Head of caudate nucleus (tissue), 42 donors: Measurements from ENCODE around the gene FBXO30.
A peak's percentile ranks its signal among the peaks of the same experiment; 100 is the strongest.

ENCODE experiments used
- DNase-seq, 42 donors: peaks; one replicate each; pipeline versions ENCODE4 v3.0.0 to v3.0.0-alpha.2; 2020 to 2021; ENCODE audit warnings: mixed read lengths in 7 of 42
- intact Hi-C: fragments of 100-400 bp; cut with DNase I; formaldehyde crosslinking; loops from one replicate; pipeline ENCODE4 v1.15.0; 2022

Gene FBXO30, protein sequence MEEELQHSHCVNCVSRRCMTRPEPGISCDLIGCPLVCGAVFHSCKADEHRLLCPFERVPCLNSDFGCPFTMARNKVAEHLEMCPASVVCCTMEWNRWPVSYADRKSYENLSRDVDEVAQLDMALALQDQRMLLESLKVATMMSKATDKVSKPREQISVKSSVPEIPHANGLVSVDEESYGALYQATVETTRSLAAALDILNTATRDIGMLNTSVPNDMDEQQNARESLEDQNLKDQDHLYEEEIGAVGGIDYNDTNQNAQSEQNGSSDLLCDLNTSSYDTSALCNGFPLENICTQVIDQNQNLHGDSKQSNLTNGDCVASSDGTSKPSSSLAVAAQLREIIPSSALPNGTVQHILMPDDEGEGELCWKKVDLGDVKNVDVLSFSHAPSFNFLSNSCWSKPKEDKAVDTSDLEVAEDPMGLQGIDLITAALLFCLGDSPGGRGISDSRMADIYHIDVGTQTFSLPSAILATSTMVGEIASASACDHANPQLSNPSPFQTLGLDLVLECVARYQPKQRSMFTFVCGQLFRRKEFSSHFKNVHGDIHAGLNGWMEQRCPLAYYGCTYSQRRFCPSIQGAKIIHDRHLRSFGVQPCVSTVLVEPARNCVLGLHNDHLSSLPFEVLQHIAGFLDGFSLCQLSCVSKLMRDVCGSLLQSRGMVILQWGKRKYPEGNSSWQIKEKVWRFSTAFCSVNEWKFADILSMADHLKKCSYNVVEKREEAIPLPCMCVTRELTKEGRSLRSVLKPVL

GRCh38 chr6:145814501-145815308 is at the start of gene FBXO30:
Gene FBXO30 (minus strand): TSS chr6:145814795. CDS start chr6:145806405, 8,390 bp downstream.
- intact Hi-C loops, result loop anchor here (2.0 to 10.0 kb wide), 2 partner anchors 80 to 150 kb away; partner anchors contain the start of genes EPM2A and SHPRH

DNA sequence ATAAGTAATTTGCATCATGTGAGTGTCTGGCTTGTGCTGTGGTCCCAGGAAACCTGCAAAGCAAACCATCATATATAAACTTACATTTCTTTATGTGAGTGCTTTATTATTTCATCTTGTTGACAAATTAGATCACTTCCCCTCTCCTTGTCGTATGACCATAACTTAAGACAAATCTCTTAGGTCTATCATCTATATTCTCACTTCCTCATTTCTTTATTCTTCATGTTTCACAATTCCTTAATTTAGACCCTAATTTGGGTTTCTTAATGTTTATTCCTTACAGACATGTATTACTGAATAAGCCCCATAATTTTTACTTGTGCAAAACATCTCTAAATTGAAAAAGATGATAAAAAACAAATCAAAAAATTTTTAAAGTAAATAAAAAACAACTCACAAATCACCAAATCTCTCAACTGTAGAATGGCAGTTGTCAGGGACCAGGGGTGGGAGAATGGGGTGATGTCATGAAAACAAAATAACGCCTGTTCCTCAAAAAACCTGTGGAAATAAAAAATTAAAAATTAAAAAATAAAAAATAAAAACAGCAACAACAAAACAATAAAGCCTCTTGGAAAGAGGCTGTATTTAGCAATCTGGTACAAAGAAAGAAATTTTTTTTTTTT is 49.5 kb upstream of the FBXO30 start:
- intact Hi-C loops, result no loop called here
- DNase-seq, result no peak

More at GRCh38 chr6:145814501-145815308, at the start of gene FBXO30:
- DNase-seq, result peak; percentile 72 to 95 (median 90)

DNA sequence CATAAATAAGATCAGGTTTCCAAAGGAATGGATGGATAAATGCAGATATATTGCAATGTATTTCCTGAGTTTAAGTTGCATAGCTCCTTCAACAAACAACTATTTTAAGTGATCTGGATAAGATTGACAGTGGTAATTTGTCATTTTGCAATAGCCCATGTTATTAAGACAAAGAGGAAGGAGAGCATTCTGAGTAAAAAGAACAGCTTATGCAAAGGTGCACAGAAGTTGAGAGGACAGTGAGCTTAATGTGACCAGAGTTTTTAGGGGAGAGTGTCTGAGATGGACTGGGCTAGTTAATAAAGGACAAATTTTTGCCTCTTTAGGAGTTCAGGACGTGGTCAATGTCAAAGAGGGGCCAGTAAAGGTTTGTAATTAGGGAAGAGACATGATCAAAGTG is 48.8 kb upstream of the FBXO30 start:
- intact Hi-C loops, result no loop called here
- DNase-seq, result no peak

GRCh38 chr6:145860562-145860961 is 46.0 kb upstream of the FBXO30 start:
- intact Hi-C loops, result no loop called here
- DNase-seq, result no peak

GRCh38 chr6:145850671-145851070 is 36.1 kb upstream of the FBXO30 start:
- no peak for DNase-seq
- intact Hi-C loops, result no loop called here

DNA sequence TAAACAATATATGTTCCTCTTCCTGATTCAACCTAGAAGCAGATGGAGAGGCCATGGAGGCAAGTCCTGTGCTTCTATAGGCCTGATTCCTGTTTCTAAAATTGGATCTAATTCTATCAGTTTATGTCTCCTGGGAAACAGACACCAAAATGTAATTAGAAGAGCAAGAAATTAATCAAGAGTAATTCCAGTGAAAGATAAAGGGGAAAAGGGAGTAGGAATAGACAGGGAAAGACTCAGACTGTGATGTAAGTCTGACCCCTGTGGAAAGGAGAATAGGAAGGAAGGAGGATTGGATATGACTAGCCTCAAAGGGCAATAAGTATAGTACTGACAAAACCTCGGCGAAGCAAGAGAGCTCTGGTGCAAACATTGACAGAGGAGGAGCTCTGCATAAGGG is 33.9 kb upstream of the FBXO30 start:
- no peak for DNase-seq
- intact Hi-C loops, result no loop called here

GRCh38 chr6:145845557-145845956 is 31.0 kb upstream of the FBXO30 start:
- intact Hi-C loops, result no loop called here
- no peak for DNase-seq

DNA sequence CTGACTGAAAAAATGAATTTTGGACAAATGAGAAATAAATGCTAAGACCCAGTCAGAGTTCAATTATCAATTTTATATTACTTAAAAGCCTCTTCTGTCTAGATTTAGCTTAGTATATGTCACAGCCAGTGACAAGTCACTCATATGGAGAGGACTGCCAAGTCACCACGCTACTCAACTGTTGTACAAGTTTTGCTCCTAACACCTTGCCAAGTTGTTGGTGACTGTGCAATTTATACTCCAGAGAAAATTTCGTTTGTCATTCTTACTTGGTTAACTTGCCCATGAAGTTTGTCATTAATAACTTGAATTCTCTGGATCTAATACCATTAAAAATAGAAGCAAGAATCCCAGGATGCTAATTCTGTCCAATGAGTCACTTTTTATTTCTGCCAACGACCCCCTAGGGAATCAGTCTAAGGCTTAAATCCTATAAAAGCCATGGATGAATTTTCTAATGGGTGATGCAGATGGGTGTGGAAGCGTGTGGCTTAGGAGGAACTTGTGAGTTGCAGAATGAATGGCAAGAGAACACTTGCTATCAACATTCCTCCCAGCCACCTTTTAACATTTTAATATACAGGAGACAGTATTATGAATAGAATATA is 30.4 kb upstream of the FBXO30 start:
- DNase-seq, result no peak
- intact Hi-C loops, result no loop called here

DNA sequence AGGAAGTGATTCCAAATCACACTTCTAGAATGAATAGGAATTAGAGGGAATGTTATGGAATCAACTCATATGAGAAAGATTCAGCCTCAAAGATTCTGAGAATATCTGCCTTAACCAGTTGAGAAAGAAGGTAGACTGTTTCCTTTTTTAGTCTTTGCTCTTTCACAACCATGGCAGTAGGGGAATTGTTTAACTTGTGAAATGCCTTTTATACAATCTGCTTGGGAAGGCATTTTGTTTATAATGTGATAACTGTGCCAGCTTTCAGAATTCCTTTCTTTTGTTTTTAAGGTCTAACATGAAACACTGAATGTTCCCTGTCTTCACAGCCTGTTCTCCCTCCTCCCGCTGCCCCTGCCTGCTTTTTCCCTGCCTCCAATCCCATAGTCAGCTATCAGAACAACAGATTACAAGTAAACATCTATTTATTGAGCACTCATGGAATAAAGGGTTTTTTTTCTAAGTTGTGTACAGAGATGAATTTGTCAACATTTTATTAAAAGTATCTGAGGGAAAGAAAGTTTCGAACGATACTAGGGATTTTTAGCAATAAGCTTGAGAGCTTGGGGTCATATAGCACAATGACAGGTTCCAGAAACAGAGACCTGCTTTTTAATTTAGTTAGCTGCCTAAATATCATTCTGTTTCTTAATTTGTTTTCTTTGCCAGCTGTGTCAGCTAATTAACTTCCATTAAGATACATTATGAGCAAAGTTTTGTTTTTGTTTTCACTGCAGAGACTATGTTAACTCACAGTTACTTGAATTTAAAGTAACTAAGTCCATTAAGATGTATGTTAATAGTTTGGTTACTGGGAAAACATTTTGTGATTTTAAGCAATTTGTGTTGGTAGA is 28.3 kb upstream of the FBXO30 start:
- intact Hi-C loops, result no loop called here
- DNase-seq, result no peak

- no peak for DNase-seq
- intact Hi-C loops, result no loop called here
Measured at GRCh38 chr6:145841668-145842067, 27.1 kb upstream of the FBXO30 start.

DNA sequence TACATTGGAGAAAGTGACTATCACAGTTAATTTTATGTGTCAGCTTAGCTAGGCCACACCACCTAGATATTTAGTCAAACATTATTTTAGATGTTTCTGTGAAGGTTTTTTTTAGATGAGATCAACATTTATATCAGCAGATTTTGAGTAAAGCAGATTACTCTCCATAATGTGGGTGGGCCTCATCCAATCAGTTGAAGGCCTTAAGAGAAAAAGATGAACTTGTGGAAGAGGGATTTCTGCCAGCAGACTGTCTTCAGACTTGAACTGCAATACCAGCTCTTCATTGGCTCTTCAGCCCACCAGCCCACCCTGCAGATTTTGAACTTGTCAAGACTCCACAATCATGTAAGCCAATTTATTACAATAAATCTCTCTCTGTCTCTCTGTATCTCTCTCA is 25.1 kb upstream of the FBXO30 start:
- intact Hi-C loops, result no loop called here
- no peak for DNase-seq

- intact Hi-C loops, result no loop called here
- DNase-seq, result no peak
Measured at GRCh38 chr6:145838305-145838704, 23.7 kb upstream of the FBXO30 start.

GRCh38 chr6:145836772-145837171 is 22.2 kb upstream of the FBXO30 start:
- DNase-seq, result no peak

DNA sequence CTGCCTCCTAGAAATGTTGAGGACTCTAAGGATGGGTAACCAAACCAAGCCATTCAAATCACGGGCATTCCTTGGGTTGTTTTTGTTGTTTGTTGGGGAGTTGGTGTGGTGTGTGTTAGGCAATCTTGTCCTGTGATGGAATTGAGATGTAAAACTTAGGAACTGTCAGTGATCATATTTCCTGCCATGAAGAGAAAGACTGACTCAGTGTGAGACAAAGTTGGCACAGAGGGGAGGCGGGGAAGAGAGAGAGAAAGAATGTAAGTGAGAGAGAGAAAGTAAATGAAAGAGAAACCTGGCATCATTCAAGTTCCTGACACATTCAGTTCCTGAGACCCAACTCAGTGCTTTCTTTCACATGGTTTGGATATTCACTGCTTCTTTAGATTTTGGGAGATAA is 21.6 kb upstream of the FBXO30 start:
- DNase-seq, result no peak
- intact Hi-C loops, result no loop called here

More at GRCh38 chr6:145836772-145837171, 22.2 kb upstream of the FBXO30 start:
- intact Hi-C loops, result no loop called here

- intact Hi-C loops, result no loop called here
- DNase-seq, result no peak
Measured at GRCh38 chr6:145830612-145831011, 16.0 kb upstream of the FBXO30 start.

DNA sequence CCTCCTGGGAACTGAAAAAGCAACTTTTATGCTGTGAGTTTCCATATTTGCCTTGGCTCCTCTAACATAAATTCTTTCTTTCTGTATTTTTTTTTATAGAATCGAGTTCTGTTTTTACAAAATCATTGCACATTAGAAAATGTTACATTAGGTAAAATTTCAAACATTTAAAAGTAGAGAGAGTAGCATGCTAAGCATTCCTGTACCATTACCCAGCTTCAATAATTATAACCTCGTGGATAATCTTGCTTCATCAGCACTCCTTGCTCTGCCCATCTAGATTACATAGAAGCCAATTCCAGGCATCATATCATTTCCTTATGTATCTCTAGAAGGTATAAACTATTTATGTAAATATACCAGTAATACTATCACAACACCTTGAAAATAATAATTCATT is 15.4 kb upstream of the FBXO30 start:
- DNase-seq, result no peak
- intact Hi-C loops, result no loop called here

GRCh38 chr6:145829102-145829501 is 14.5 kb upstream of the FBXO30 start:
- intact Hi-C loops, result no loop called here
- peak in 6 of 42 donors; percentile 3 to 37 (median 8) for DNase-seq

DNA sequence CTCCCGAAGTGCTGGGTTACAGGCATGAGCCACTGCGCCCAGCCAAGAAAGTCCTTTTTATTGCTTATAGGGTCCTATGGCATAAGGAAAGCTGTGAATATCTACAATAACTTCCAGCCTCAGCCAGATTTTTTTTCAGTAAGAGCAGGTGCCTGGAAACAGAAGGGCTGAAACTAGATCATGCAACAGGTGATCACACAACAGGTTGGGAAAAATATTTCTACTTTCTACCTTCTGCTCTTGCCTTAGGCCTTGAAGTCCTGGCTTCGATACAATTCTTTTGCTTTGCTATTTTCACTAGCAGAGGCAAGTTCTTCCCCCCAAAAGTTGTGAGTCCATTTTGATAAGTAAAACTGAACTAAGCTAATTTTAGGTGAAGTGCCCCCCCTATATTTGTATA is 9.7 kb upstream of the FBXO30 start:
- DNase-seq, result no peak
- intact Hi-C loops, result no loop called here
